Stomach (tissue), 4 donors: Measurements from ENCODE around the gene PSEN1.

Experiments used
- EP300 ChIP-seq: sonication (generic); formaldehyde crosslinking; IDR thresholded peaks from one replicate; pipeline ENCODE4 v1.6.1; 2017; ENCODE audit warnings: antibody characterized with exemption
- POLR2A ChIP-seq, 4 donors: fragments of 450-650 bp; IDR thresholded peaks; one replicate each; pipeline ENCODE4 v1.6.1; 2016; ENCODE audit warnings: antibody characterized with exemption in 4 of 4, control low read depth in 2 of 4, mild to moderate bottlenecking in 1 of 4, moderate library complexity in 1 of 4
- POLR2AphosphoS5 ChIP-seq, 3 donors: sonication (generic); formaldehyde crosslinking; IDR thresholded peaks; one replicate each; pipeline ENCODE4 v1.6.1; 2016; ENCODE audit warnings: antibody characterized with exemption in 3 of 3
- TF ChIP-seq, protein P1 (sequence below), 7 experiments: fragments of 450-650 bp in 4 of 7; fragments of 200-600 bp in 3 of 7; sonication (generic) in 3 of 7; IDR thresholded peaks; one replicate each; pipeline ENCODE4 v1.5.1; 2016 to 2019; ENCODE audit warnings: antibody characterized with exemption in 7 of 7, control low read depth in 2 of 7, mild to moderate bottlenecking in 1 of 7

DNA sequence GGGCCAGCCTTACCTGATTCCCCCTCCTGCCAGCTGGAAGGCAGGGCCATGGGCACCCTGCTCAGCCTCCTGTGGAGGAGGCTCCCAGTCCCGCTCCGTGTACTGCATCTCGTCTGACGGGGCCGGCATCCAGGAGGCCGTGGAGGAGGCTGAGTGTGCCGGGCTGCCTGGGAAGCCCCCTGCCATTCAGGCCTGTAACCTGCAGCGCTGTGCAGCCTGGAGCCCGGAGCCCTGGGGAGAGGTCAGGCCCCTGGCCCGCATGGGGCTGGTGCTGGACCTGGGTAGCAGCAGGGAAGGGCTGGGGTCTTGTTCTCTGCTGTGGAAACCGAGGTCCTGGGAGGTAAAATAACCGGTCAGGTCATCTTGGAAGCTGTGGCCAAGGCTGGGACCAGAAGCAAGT is 117.4 kb downstream of the PSEN1 start:
- TF ChIP-seq, protein P1, sequence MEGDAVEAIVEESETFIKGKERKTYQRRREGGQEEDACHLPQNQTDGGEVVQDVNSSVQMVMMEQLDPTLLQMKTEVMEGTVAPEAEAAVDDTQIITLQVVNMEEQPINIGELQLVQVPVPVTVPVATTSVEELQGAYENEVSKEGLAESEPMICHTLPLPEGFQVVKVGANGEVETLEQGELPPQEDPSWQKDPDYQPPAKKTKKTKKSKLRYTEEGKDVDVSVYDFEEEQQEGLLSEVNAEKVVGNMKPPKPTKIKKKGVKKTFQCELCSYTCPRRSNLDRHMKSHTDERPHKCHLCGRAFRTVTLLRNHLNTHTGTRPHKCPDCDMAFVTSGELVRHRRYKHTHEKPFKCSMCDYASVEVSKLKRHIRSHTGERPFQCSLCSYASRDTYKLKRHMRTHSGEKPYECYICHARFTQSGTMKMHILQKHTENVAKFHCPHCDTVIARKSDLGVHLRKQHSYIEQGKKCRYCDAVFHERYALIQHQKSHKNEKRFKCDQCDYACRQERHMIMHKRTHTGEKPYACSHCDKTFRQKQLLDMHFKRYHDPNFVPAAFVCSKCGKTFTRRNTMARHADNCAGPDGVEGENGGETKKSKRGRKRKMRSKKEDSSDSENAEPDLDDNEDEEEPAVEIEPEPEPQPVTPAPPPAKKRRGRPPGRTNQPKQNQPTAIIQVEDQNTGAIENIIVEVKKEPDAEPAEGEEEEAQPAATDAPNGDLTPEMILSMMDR (IDR thresholded peaks at IDR 0.05): no peak
- no peak for TF ChIP-seq POLR2AphosphoS5 (IDR thresholded peaks at IDR 0.05)
- TF ChIP-seq POLR2A (IDR thresholded peaks at IDR 0.05): no peak
- no peak for TF ChIP-seq EP300
